H1 (cell line): ENCODE data around the gene BARX2. TPM values are rescaled to one million over a fixed set of nuclear protein-coding genes. Genes with fewer than 3 reads are reported as not detected.

Source experiments
- CHD7 ChIP-seq: fragments of 300-600 bp; sonication (generic); IDR thresholded peaks from 2 replicates; pipeline ENCODE4 v1.7.1; 2012; ENCODE audit warnings: low read length, moderate library complexity, mild to moderate bottlenecking, inconsistent platforms; ENCODE audit not compliant: insufficient replicate concordance
- JUND ChIP-seq: IDR thresholded peaks from 2 replicates; pipeline ENCODE4 v1.6.1; 2011; ENCODE audit warnings: mild to moderate bottlenecking, improper control_type of control experiment, low read length
- POU5F1 ChIP-seq: IDR thresholded peaks from 2 replicates; pipeline ENCODE4 v1.6.1; 2011; ENCODE audit warnings: low read depth, mild to moderate bottlenecking, low read length, moderate library complexity
- SP2 ChIP-seq: IDR thresholded peaks from 2 replicates; pipeline ENCODE4 v1.6.1; 2012; ENCODE audit warnings: mild to moderate bottlenecking, low read length, inconsistent platforms
- TCF12 ChIP-seq: IDR thresholded peaks from 2 replicates; pipeline ENCODE4 v1.6.1; 2011; ENCODE audit warnings: low read depth, mild to moderate bottlenecking, low read length
- polyA plus RNA-seq, 7 experiments: library from polyadenylated mRNA; depleted of rRNA in 3 of 7; stranded (reverse) in 5 of 7; unstranded in 2 of 7; fragments of >200 nt in 5 of 7; fragments of 200-250 nt in 2 of 7; gene quantifications; 1 replicate in 5 of 7; 2 replicates in 1 of 7; 4 replicates in 1 of 7; pipeline versions ENCODE4 v1.2.1 to v1.2.3, GENCODE V29; 2011 to 2013; ENCODE audit warnings: missing spikeins in 2 of 7, mixed read lengths in 2 of 7
- total RNA-seq: library from RNA; stranded (reverse); fragmentation: NEBNext Ultra II Directional; extraction: Animal tissue kit (Norgen Biotek cat#: 25700); gene quantifications from 2 replicates; pipeline ENCODE4 v1.2.1, GENCODE V29; 2021

BARX2 gene
- total and polyA plus RNA-seq, 2 of the 8 experiments (the other 6 are each of a cell fraction or from before 2014, with no cell fraction given) = not detected

DNA sequence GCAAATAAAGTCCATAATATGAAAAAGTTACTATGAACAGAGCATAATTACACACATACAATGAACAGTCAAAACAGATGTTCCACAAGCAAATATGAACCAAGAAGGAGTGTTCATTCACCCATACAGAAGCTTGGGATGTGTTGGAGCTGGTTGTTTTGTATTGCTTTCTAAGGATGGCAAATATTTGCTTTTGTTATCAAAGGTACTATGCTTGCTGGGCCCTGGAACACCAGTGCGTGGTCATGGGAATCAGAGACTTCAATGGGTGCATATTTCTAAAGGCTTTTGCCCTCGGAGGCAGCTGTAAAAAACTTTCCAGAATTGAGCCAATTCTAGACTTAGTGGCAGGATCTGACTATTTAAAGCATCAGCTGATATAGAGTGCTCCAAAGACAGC, 85.1 kb downstream of the BARX2 start (continued):
- TF ChIP-seq POU5F1 (no peak), SP2 (no peak), CHD7 (no peak), JUND (no peak), TCF12 (no peak)
